ENCODE results near the gene ELL2. TPM values are rescaled to one million over a fixed set of nuclear protein-coding genes. Genes with fewer than 3 reads are reported as not detected.

Gene ELL2
- total and polyA plus RNA-seq, 2 donors (not counting 1 experiment from before 2014, with no cell fraction given) = 7.2 to 27.0 TPM

DNA sequence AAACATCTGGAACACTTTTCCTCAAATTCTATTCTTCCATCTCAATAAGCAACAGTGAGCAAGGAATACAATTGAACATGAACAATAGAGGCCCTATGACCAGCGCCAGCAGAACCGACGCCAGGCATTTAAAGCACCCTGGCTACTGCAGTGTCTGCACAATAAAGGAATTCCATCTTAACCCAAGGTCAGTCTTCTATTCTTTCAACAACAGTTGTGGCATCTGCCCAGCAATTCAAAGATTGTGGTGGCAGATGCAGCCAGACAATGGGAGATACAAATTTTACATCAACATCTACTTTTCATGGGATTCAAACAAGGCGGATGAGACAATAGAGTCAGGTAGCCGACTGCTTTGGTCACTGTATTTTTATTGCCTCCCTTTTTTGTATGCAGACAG is 65.9 kb downstream of the ELL2 start:
- Histone ChIP-seq H2AFZ (ENCODE audit: insufficient read depth, low read depth, low read length, poor library complexity, severe bottlenecking) (no peak overlapping the region), H3K4me1 (ENCODE audit: control insufficient read depth in 2 of 2, insufficient read depth in 2 of 2, low read length in 2 of 2) (no peaks in the 10 kb centered on the region), H3K9ac (ENCODE audit: low read length) (no peak overlapping the region), H3K4me3 (ENCODE audit: control extremely low read depth in 1 of 5, extremely low read depth in 1 of 5, insufficient read depth in 1 of 5, low read depth in 2 of 5, low read length in 4 of 5) (no peak overlapping the region), H3K27me3 (replicated peaks in 1 of 4; ENCODE audit: control extremely low read depth in 1 of 4, control insufficient read depth in 3 of 4, insufficient read depth in 4 of 4, low read length in 3 of 4) (no peaks in the 10 kb centered on the region), H3K4me2 (replicated peaks; ENCODE audit: low read depth, low read length, poor library complexity, severe bottlenecking) (no peak overlapping the region), H3K79me2 (ENCODE audit: control insufficient read depth, insufficient read depth, low read length) (no peaks in the 10 kb centered on the region), H3K36me3 (replicated peaks in 1 of 2; ENCODE audit: control extremely low read depth in 1 of 2, control insufficient read depth in 1 of 2, extremely low read depth in 1 of 2, insufficient read depth in 2 of 2, low read length in 1 of 2) (peaks cover 7 to 30% of the 10 kb centered on the region in 2 experiments), H4K20me1 (ENCODE audit: control insufficient read depth, insufficient read depth, low read length, poor library complexity, severe bottlenecking) (no peaks in the 10 kb centered on the region), H3K9me3 (ENCODE audit: control extremely low read depth in 1 of 3, control insufficient read depth in 2 of 3, insufficient read depth in 1 of 3, low read length in 2 of 3) (no peaks in the 10 kb centered on the region), H3K27ac (ENCODE audit: low read length in 2 of 2) (no peak overlapping the region)
- CTCF ChIA-PET = no interaction called here
- POLR2A ChIA-PET = no interaction called here
- Mint-ChIP-seq H3K9me3 (ENCODE audit: insufficient read depth) (no peaks in the 10 kb centered on the region), H3K27ac (no peak overlapping the region), H3K4me3 (no peak overlapping the region), H3K27me3 (no peaks in the 10 kb centered on the region), H3K4me1 (no peaks in the 10 kb centered on the region)
- no peak for ATAC-seq (ENCODE audit: low read depth)
- no peak for DNase-seq
- 91% methylated on average over 3 of the region's 5 CpGs for WGBS (ENCODE audit: insufficient coverage)
- TF ChIP-seq CTCF (IDR thresholded peaks at IDR 0.05) (no peak), EZH2 (IDR thresholded peaks at IDR 0.05; ENCODE audit: borderline replicate concordance, insufficient read depth, low read depth, low read length, poor library complexity, severe bottlenecking) (no peak)
- intact Hi-C loops (cut with micrococcal nuclease) = no loop called here

DNA sequence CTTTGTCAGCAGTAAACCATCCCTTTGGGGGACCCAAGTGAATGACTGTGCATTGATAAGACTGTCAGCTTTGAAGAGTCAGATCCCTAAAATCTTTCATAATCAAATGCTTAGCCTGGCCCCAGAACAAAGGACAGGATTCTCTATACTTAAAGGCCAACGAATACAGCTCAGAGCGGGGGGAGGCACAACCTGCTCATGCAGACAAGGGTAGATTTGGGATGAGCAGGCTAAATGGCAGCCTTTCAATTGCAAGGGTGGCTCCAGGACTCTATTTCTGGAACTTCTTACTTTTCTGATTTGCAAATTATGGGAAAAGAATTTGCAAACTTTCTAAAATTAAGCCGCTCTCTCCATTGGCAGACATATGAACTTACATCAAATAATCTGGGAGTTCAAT is 66.4 kb downstream of the ELL2 start:
- no peak for TF ChIP-seq CTCF (IDR thresholded peaks at IDR 0.05)
- TF ChIP-seq EZH2 (IDR thresholded peaks at IDR 0.05; ENCODE audit: borderline replicate concordance, insufficient read depth, low read depth, low read length, poor library complexity, severe bottlenecking) = no peak
- no peaks in the 10 kb centered on the region for H3K4me1 ChIP-seq (ENCODE audit: control insufficient read depth in 2 of 2, insufficient read depth in 2 of 2, low read length in 2 of 2)
- no peak overlapping the region for H3K4me3 ChIP-seq (ENCODE audit: control extremely low read depth in 1 of 5, extremely low read depth in 1 of 5, insufficient read depth in 1 of 5, low read depth in 2 of 5, low read length in 4 of 5)
- H2AFZ ChIP-seq (ENCODE audit: insufficient read depth, low read depth, low read length, poor library complexity, severe bottlenecking) = no peak overlapping the region
- WGBS (ENCODE audit: insufficient coverage) = 80% methylated on average over 1 of the region's 3 CpGs
- ChIA-PET POLR2A (no interaction called here), CTCF (no interaction called here)
- no peak overlapping the region for H3K4me3 Mint-ChIP-seq
- H3K4me2 ChIP-seq (replicated peaks; ENCODE audit: low read depth, low read length, poor library complexity, severe bottlenecking) = no peak overlapping the region
- no peaks in the 10 kb centered on the region for H3K27me3 ChIP-seq (replicated peaks in 1 of 4; ENCODE audit: control extremely low read depth in 1 of 4, control insufficient read depth in 3 of 4, insufficient read depth in 4 of 4, low read length in 3 of 4)
- no peaks in the 10 kb centered on the region for H3K27me3 Mint-ChIP-seq
- no peak for ATAC-seq (ENCODE audit: low read depth)
- intact Hi-C loops (cut with micrococcal nuclease) = no loop called here
- H3K4me1 Mint-ChIP-seq = no peaks in the 10 kb centered on the region
- no peaks in the 10 kb centered on the region for H3K79me2 ChIP-seq (ENCODE audit: control insufficient read depth, insufficient read depth, low read length)
- no peaks in the 10 kb centered on the region for H3K9me3 ChIP-seq (ENCODE audit: control extremely low read depth in 1 of 3, control insufficient read depth in 2 of 3, insufficient read depth in 1 of 3, low read length in 2 of 3)
- H3K27ac ChIP-seq (ENCODE audit: low read length in 2 of 2) = no peak overlapping the region
- H3K36me3 ChIP-seq (replicated peaks in 1 of 2; ENCODE audit: control extremely low read depth in 1 of 2, control insufficient read depth in 1 of 2, extremely low read depth in 1 of 2, insufficient read depth in 2 of 2, low read length in 1 of 2) = peaks cover 7 to 28% of the 10 kb centered on the region in 2 experiments
- H4K20me1 ChIP-seq (ENCODE audit: control insufficient read depth, insufficient read depth, low read length, poor library complexity, severe bottlenecking) = no peaks in the 10 kb centered on the region
- H3K9ac ChIP-seq (ENCODE audit: low read length) = no peak overlapping the region
- H3K9me3 Mint-ChIP-seq (ENCODE audit: insufficient read depth) = no peaks in the 10 kb centered on the region
- no peak for DNase-seq
- no peak overlapping the region for H3K27ac Mint-ChIP-seq
